HEK293 (cell line): ENCODE data around the gene SFPQ.

Source experiments
- ELK4 ChIP-seq: IDR thresholded peaks from 2 replicates; pipeline ENCODE4 v1.6.1; 2011; ENCODE audit warnings: mild to moderate bottlenecking, low read depth, low read length, borderline replicate concordance
- HOXC10 ChIP-seq: sonication (generic); formaldehyde crosslinking; IDR thresholded peaks from 2 replicates; pipeline ENCODE4 v1.8.1; 2023; ENCODE audit warnings: mild to moderate bottlenecking, missing genetic modification reagents
- KLF17 ChIP-seq: fragments of 450-650 bp; formaldehyde crosslinking; IDR thresholded peaks from 2 replicates; pipeline ENCODE4 v1.5.1; 2016; ENCODE audit warnings: missing biosample characterization, missing genetic modification characterization
- SALL2 ChIP-seq: fragments of 450-650 bp; formaldehyde crosslinking; IDR thresholded peaks from 2 replicates; pipeline ENCODE4 v1.5.0; 2017; ENCODE audit warnings: missing biosample characterization, mild to moderate bottlenecking, missing genetic modification characterization, borderline replicate concordance
- TCF7L2 ChIP-seq: IDR thresholded peaks from 2 replicates; pipeline ENCODE4 v1.6.1; 2011; ENCODE audit warnings: low read depth, mild to moderate bottlenecking, inconsistent platforms, low read length, moderate library complexity, borderline replicate concordance
- ZBTB17 ChIP-seq: fragments of 450-650 bp; formaldehyde crosslinking; IDR thresholded peaks from 2 replicates; pipeline ENCODE4 v1.5.1; 2016; ENCODE audit warnings: missing biosample characterization, missing genetic modification characterization
- ZFP3 ChIP-seq: fragments of 450-650 bp; formaldehyde crosslinking; IDR thresholded peaks from 2 replicates; pipeline ENCODE4 v1.5.1; 2016; ENCODE audit warnings: low read depth, missing biosample characterization, missing genetic modification characterization
- ZNF114 ChIP-seq: fragments of 450-650 bp; formaldehyde crosslinking; IDR thresholded peaks from 2 replicates; pipeline ENCODE4 v1.5.0; 2017; ENCODE audit warnings: missing biosample characterization, missing genetic modification characterization
- ZNF140 ChIP-seq: fragments of 450-650 bp; formaldehyde crosslinking; IDR thresholded peaks from 2 replicates; pipeline ENCODE4 v1.5.1; 2016; ENCODE audit warnings: missing biosample characterization, missing genetic modification characterization
- ZNF16 ChIP-seq: fragments of 450-650 bp; formaldehyde crosslinking; IDR thresholded peaks from 2 replicates; pipeline ENCODE4 v1.5.1; 2016; ENCODE audit warnings: low read depth, missing biosample characterization, missing genetic modification characterization
- ZNF266 ChIP-seq: fragments of 450-650 bp; formaldehyde crosslinking; IDR thresholded peaks from 2 replicates; pipeline ENCODE4 v1.5.1; 2016; ENCODE audit warnings: missing biosample characterization, missing genetic modification characterization, low read depth
- ZNF501 ChIP-seq: fragments of 450-650 bp; formaldehyde crosslinking; IDR thresholded peaks from 2 replicates; pipeline ENCODE4 v1.5.1; 2016; ENCODE audit warnings: missing biosample characterization, missing genetic modification characterization
- ZNF544 ChIP-seq: fragments of 450-650 bp; formaldehyde crosslinking; IDR thresholded peaks from 2 replicates; pipeline ENCODE4 v1.5.0; 2017; ENCODE audit warnings: missing biosample characterization, missing genetic modification characterization
- ZNF585B ChIP-seq: fragments of 450-650 bp; formaldehyde crosslinking; IDR thresholded peaks from 2 replicates; pipeline ENCODE4 v1.5.1; 2016; ENCODE audit warnings: missing biosample characterization, missing genetic modification characterization
- ZNF623 ChIP-seq: fragments of 450-650 bp; formaldehyde crosslinking; IDR thresholded peaks from 2 replicates; pipeline ENCODE4 v1.5.1; 2016; ENCODE audit warnings: missing biosample characterization, missing genetic modification characterization
- ZNF629 ChIP-seq: fragments of 450-650 bp; formaldehyde crosslinking; IDR thresholded peaks from 2 replicates; pipeline ENCODE4 v1.5.1; 2017; ENCODE audit warnings: missing biosample characterization, missing genetic modification characterization
- ZNF670 ChIP-seq: fragments of 450-650 bp; formaldehyde crosslinking; IDR thresholded peaks from 2 replicates; pipeline ENCODE4 v1.5.1; 2016; ENCODE audit warnings: missing biosample characterization, missing genetic modification characterization, low read depth
- ZNF701 ChIP-seq: fragments of 450-650 bp; formaldehyde crosslinking; IDR thresholded peaks from 2 replicates; pipeline ENCODE4 v1.5.1; 2016; ENCODE audit warnings: missing biosample characterization, missing genetic modification characterization
- ZNF747 ChIP-seq: fragments of 450-650 bp; formaldehyde crosslinking; IDR thresholded peaks from 2 replicates; pipeline ENCODE4 v1.5.1; 2016; ENCODE audit warnings: missing biosample characterization, missing genetic modification characterization
- ZSCAN16 ChIP-seq: fragments of 450-650 bp; formaldehyde crosslinking; IDR thresholded peaks from 2 replicates; pipeline ENCODE4 v1.5.1; 2016; ENCODE audit warnings: missing biosample characterization, missing genetic modification characterization
- ZXDB ChIP-seq: fragments of 450-650 bp; formaldehyde crosslinking; IDR thresholded peaks from 2 replicates; pipeline ENCODE4 v1.5.1; 2016; ENCODE audit warnings: missing biosample characterization, missing genetic modification characterization
- TF ChIP-seq, protein P1 (sequence below): fragments of 450-650 bp; formaldehyde crosslinking; IDR thresholded peaks from 2 replicates; pipeline ENCODE4 v1.5.1; 2016; ENCODE audit warnings: missing biosample characterization, missing genetic modification characterization, borderline replicate concordance
- TF ChIP-seq, protein P2 (sequence below): fragments of 450-650 bp; formaldehyde crosslinking; IDR thresholded peaks from 2 replicates; pipeline ENCODE4 v1.5.1; 2016; ENCODE audit warnings: missing biosample characterization, missing genetic modification characterization
- TF ChIP-seq, protein P3 (sequence below): fragments of 450-650 bp; formaldehyde crosslinking; IDR thresholded peaks from 2 replicates; pipeline ENCODE4 v1.5.1; 2016; ENCODE audit warnings: missing biosample characterization, missing genetic modification characterization
- TF ChIP-seq, protein P4 (sequence below): fragments of 450-650 bp; formaldehyde crosslinking; IDR thresholded peaks from 2 replicates; pipeline ENCODE4; 2016; ENCODE audit warnings: missing biosample characterization, missing genetic modification characterization

Gene SFPQ

GRCh38 chr1:35192853-35193664 lies at the start of gene SFPQ (continued):
- TF ChIP-seq ZNF701 (no peak), ELK4 (no peak), ZNF501 (peak; percentile 78), ZBTB17 (tag by site-specific recombination) (peak; percentile 67), ZSCAN16 (tag by site-specific recombination) (no peak), SALL2 (tag by site-specific recombination) (no peak), ZNF670 (tag by site-specific recombination) (no peak), HOXC10 (CRISPR knock-in tag) (no peak), ZNF629 (tag by site-specific recombination) (peak; percentile 80), ZNF114 (tag by site-specific recombination) (no peak), ZXDB (tag by site-specific recombination) (peak; percentile 84; the same call in 1 of the 2 replicates), TCF7L2 (no peak), ZNF585B (no peak), ZNF140 (tag by site-specific recombination) (no peak), ZNF266 (no peak), KLF17 (tag by site-specific recombination) (peak; percentile 67; the same call in 1 of the 2 replicates), ZNF623 (tag by site-specific recombination) (0 out of 2 replicates have a peak, but pooled peaks have one; percentile 8), ZNF747 (tag by site-specific recombination) (no peak), ZNF544 (no peak), ZFP3 (tag by site-specific recombination) (no peak), ZNF16 (no peak)
- TF ChIP-seq, protein P1, sequence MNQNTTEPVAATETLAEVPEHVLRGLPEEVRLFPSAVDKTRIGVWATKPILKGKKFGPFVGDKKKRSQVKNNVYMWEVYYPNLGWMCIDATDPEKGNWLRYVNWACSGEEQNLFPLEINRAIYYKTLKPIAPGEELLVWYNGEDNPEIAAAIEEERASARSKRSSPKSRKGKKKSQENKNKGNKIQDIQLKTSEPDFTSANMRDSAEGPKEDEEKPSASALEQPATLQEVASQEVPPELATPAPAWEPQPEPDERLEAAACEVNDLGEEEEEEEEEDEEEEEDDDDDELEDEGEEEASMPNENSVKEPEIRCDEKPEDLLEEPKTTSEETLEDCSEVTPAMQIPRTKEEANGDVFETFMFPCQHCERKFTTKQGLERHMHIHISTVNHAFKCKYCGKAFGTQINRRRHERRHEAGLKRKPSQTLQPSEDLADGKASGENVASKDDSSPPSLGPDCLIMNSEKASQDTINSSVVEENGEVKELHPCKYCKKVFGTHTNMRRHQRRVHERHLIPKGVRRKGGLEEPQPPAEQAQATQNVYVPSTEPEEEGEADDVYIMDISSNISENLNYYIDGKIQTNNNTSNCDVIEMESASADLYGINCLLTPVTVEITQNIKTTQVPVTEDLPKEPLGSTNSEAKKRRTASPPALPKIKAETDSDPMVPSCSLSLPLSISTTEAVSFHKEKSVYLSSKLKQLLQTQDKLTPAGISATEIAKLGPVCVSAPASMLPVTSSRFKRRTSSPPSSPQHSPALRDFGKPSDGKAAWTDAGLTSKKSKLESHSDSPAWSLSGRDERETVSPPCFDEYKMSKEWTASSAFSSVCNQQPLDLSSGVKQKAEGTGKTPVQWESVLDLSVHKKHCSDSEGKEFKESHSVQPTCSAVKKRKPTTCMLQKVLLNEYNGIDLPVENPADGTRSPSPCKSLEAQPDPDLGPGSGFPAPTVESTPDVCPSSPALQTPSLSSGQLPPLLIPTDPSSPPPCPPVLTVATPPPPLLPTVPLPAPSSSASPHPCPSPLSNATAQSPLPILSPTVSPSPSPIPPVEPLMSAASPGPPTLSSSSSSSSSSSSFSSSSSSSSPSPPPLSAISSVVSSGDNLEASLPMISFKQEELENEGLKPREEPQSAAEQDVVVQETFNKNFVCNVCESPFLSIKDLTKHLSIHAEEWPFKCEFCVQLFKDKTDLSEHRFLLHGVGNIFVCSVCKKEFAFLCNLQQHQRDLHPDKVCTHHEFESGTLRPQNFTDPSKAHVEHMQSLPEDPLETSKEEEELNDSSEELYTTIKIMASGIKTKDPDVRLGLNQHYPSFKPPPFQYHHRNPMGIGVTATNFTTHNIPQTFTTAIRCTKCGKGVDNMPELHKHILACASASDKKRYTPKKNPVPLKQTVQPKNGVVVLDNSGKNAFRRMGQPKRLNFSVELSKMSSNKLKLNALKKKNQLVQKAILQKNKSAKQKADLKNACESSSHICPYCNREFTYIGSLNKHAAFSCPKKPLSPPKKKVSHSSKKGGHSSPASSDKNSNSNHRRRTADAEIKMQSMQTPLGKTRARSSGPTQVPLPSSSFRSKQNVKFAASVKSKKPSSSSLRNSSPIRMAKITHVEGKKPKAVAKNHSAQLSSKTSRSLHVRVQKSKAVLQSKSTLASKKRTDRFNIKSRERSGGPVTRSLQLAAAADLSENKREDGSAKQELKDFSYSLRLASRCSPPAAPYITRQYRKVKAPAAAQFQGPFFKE (tag by site-specific recombination): no peak
- TF ChIP-seq, protein P2, sequence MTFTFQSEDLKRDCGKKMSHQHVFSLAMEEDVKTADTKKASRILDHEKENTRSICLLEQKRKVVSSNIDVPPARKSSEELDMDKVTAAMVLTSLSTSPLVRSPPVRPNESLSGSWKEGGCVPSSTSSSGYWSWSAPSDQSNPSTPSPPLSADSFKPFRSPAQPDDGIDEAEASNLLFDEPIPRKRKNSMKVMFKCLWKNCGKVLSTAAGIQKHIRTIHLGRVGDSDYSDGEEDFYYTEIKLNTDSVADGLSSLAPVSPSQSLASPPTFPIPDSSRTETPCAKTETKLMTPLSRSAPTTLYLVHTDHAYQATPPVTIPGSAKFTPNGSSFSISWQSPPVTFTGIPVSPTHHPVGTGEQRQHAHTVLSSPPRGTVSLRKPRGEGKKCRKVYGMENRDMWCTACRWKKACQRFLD: no peak
- TF ChIP-seq, protein P3, sequence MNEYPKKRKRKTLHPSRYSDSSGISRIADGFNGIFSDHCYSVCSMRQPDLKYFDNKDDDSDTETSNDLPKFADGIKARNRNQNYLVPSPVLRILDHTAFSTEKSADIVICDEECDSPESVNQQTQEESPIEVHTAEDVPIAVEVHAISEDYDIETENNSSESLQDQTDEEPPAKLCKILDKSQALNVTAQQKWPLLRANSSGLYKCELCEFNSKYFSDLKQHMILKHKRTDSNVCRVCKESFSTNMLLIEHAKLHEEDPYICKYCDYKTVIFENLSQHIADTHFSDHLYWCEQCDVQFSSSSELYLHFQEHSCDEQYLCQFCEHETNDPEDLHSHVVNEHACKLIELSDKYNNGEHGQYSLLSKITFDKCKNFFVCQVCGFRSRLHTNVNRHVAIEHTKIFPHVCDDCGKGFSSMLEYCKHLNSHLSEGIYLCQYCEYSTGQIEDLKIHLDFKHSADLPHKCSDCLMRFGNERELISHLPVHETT (tag by site-specific recombination): 0 out of 2 replicates have a peak, but pooled peaks have one; percentile 38
- TF ChIP-seq, protein P4, sequence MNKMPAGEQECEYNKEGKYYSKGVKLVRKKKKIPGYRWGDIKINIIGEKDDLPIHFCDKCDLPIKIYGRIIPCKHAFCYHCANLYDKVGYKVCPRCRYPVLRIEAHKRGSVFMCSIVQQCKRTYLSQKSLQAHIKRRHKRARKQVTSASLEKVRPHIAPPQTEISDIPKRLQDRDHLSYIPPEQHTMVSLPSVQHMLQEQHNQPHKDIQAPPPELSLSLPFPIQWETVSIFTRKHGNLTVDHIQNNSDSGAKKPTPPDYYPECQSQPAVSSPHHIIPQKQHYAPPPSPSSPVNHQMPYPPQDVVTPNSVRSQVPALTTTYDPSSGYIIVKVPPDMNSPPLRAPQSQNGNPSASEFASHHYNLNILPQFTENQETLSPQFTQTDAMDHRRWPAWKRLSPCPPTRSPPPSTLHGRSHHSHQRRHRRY: peak; percentile 50; the same call in 1 of the 2 replicates
